ENCODE data around the gene POLE2. TPM values are rescaled to one million over a fixed set of nuclear protein-coding genes. Genes with fewer than 3 reads are reported as not detected.
A peak's percentile ranks its signal among the peaks of the same experiment; 100 is the strongest.

Gene POLE2
- total and polyA plus RNA-seq, 2 of the 13 experiments (the other 11 are each of a cell fraction or from before 2014, with no cell fraction given), result 16.6 to 37.0 TPM

DNA sequence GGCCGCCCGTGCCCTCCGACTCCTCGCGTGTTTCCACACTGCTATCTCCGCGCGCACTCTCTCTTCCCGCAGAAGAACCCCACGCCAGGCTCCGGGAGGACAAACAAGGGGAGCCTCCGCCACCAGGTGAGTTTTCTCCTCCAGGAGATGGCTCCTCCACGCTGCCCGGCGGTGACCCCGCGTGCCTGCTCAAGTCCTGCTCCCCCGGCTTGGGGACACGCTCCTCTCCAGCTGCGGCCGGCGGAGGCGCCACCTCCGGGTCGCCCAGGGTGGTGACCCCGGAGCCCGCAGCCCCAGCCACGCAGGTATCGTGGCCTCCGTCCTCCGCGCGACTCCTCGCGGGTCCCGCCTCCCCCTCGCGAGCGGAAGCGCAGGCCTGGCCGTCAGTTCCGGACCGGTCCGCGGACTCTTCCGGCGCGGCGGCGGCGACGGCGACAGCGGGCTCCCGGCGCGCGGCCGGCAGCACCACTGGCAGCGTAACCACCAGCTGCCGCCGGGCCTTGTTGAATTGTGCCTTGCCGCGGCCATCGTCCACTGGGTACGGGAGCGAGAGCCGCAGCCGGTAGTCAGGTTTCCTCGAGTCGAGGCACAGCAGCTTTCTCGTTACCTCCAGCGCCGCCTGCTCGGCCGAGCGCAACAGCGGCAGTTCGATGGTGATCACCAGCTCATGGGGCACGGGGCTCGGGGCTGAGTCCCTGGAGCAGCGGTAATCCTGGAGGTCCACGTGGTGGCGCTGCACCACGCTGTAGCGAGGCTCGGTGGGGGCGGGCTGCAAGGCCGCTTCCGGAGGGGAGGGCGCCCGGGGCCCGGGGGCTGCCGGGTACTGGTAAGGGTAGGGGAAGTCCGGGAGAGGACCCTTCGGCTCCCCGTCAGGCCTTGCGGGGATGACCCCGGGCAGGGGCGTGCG is 54.1 kb downstream of the POLE2 start (continued):
- no peak for TF ChIP-seq ZBTB49 (CRISPR knock-in tag; IDR thresholded peaks at IDR 0.05; ENCODE audit: borderline replicate concordance)
- TF ChIP-seq MIER3 (CRISPR knock-in tag; IDR thresholded peaks at IDR 0.05; ENCODE audit: borderline replicate concordance), result peak; percentile 54; the same call in 1 of the 2 replicates
- TF ChIP-seq CSRNP1 (CRISPR knock-in tag; IDR thresholded peaks at IDR 0.05), result peak; percentile 41
- TF ChIP-seq TBX2 (CRISPR knock-in tag; IDR thresholded peaks at IDR 0.05; ENCODE audit: borderline replicate concordance), result peak; percentile 6; the same call in 1 of the 2 replicates
- TF ChIP-seq ZNF337 (CRISPR knock-in tag; IDR thresholded peaks at IDR 0.05; ENCODE audit: borderline replicate concordance, low read depth), result no peak; the same call in none of the 2 replicates
- TF ChIP-seq, protein P1, sequence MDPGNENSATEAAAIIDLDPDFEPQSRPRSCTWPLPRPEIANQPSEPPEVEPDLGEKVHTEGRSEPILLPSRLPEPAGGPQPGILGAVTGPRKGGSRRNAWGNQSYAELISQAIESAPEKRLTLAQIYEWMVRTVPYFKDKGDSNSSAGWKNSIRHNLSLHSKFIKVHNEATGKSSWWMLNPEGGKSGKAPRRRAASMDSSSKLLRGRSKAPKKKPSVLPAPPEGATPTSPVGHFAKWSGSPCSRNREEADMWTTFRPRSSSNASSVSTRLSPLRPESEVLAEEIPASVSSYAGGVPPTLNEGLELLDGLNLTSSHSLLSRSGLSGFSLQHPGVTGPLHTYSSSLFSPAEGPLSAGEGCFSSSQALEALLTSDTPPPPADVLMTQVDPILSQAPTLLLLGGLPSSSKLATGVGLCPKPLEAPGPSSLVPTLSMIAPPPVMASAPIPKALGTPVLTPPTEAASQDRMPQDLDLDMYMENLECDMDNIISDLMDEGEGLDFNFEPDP (CRISPR knock-in tag; conservative IDR thresholded peaks at IDR 0.05), result no peak
- TF ChIP-seq ZNF33A (CRISPR knock-in tag; IDR thresholded peaks at IDR 0.05; ENCODE audit: borderline replicate concordance), result no peak
- TF ChIP-seq HOXA9 (CRISPR knock-in tag; IDR thresholded peaks at IDR 0.05; ENCODE audit: borderline replicate concordance), result peak; percentile 79
- no peak for TF ChIP-seq EZH2 (conservative IDR thresholded peaks at IDR 0.05; ENCODE audit: low read depth, low read length)
- TF ChIP-seq SNAPC5 (CRISPR knock-in tag; IDR thresholded peaks at IDR 0.05; ENCODE audit: borderline replicate concordance), result no peak
- TF ChIP-seq FLYWCH1 (CRISPR knock-in tag; IDR thresholded peaks at IDR 0.05), result peak; percentile 6; the same call in 1 of the 2 replicates
- TF ChIP-seq, protein P2, sequence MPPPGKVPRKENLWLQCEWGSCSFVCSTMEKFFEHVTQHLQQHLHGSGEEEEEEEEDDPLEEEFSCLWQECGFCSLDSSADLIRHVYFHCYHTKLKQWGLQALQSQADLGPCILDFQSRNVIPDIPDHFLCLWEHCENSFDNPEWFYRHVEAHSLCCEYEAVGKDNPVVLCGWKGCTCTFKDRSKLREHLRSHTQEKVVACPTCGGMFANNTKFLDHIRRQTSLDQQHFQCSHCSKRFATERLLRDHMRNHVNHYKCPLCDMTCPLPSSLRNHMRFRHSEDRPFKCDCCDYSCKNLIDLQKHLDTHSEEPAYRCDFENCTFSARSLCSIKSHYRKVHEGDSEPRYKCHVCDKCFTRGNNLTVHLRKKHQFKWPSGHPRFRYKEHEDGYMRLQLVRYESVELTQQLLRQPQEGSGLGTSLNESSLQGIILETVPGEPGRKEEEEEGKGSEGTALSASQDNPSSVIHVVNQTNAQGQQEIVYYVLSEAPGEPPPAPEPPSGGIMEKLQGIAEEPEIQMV (CRISPR knock-in tag; IDR thresholded peaks at IDR 0.05; ENCODE audit: low read depth), result peak; percentile 25; the same call in 1 of the 2 replicates
- TF ChIP-seq ZNF777 (CRISPR knock-in tag; IDR thresholded peaks at IDR 0.05), result no peak
- peak; percentile 38; the same call in 1 of the 2 replicates for TF ChIP-seq KLF9 (CRISPR knock-in tag; IDR thresholded peaks at IDR 0.05; ENCODE audit: low read depth)
- TF ChIP-seq CTCF (CRISPR knock-in tag; IDR thresholded peaks at IDR 0.05), result peak; percentile 99
- peak; percentile 91 for TF ChIP-seq ZFX (CRISPR knock-in tag; IDR thresholded peaks at IDR 0.05; ENCODE audit: low read depth)
- TF ChIP-seq ZFY (CRISPR knock-in tag; IDR thresholded peaks at IDR 0.05), result peak; percentile 90
